AG10803 (cell line): ENCODE results near the gene SEMA6B.

Experiments
- DNase-seq: peaks from one replicate; pipeline ENCODE4 v3.0.0; 2010; ENCODE audit warnings: low read depth
- H3K4me3 ChIP-seq: 2 replicates; pipeline ENCODE4 v1.5.1; 2011; ENCODE audit warnings: mild to moderate bottlenecking, low read length, control low read depth
- CTCF ChIP-seq: conservative IDR thresholded peaks from 2 replicates; pipeline ENCODE4 v1.5.1; 2011; ENCODE audit warnings: mild to moderate bottlenecking, low read length, control low read depth, inconsistent platforms

The SEMA6B gene

GRCh38 chr19:4525563-4526002 lies 33.9 kb downstream of the SEMA6B start:
- no peak overlapping the region for H3K4me3 ChIP-seq
- TF ChIP-seq CTCF, result no peak
- no peak for DNase-seq

GRCh38 chr19:4524808-4525562 lies 34.5 kb downstream of the SEMA6B start:
- peak; percentile 79 for TF ChIP-seq CTCF
- H3K4me3 ChIP-seq, result no peak overlapping the region
- DNase-seq, result peak; percentile 21

GRCh38 chr19:4523306-4524110 lies 36.0 kb downstream of the SEMA6B start:
- DNase-seq, result peak; percentile 21
- H3K4me3 ChIP-seq, result no peak overlapping the region
- TF ChIP-seq CTCF, result peak; percentile 68

- H3K4me3 ChIP-seq, result no peak overlapping the region
- DNase-seq, result no peak
- TF ChIP-seq CTCF, result no peak
Observed at GRCh38 chr19:4522291-4523002, 37.0 kb downstream of the SEMA6B start.

- no peak for DNase-seq
- TF ChIP-seq CTCF, result no peak
- H3K4me3 ChIP-seq, result no peak overlapping the region
Observed at GRCh38 chr19:4521888-4522242, 37.6 kb downstream of the SEMA6B start.

- peak; percentile 24 for DNase-seq
- H3K4me3 ChIP-seq, result no peak overlapping the region
- no peak for TF ChIP-seq CTCF
Observed at GRCh38 chr19:4521170-4521887, 38.2 kb downstream of the SEMA6B start.
